Parathyroid adenoma (tissue), 2 donors: ENCODE results near the gene PGBD2.
A peak's percentile ranks its signal among the peaks of the same experiment; 100 is the strongest.

Experiments used
- H2AFZ ChIP-seq: fragments of 300-600 bp; sonication (generic); one replicate; pipeline ENCODE4 v1.7.0; 2017; ENCODE audit warnings: antibody characterized with exemption, mild to moderate bottlenecking
- H3K27ac ChIP-seq: fragments of 300-600 bp; sonication (generic); one replicate; pipeline ENCODE4 v1.7.0; 2017
- H3K27me3 ChIP-seq: fragments of 300-600 bp; sonication (generic); one replicate; pipeline ENCODE4 v1.7.0; 2017; ENCODE audit warnings: low read length; ENCODE audit not compliant: control insufficient read depth, insufficient read depth
- H3K36me3 ChIP-seq: fragments of 300-600 bp; sonication (generic); one replicate; pipeline ENCODE4 v1.7.0; 2017; ENCODE audit warnings: low read length; ENCODE audit not compliant: control insufficient read depth, insufficient read depth
- H3K4me1 ChIP-seq: fragments of 300-600 bp; sonication (generic); one replicate; pipeline ENCODE4 v1.7.0; 2017; ENCODE audit warnings: control low read depth
- H3K4me2 ChIP-seq: fragments of 300-600 bp; sonication (generic); one replicate; pipeline ENCODE4 v1.7.0; 2017; ENCODE audit warnings: low read length
- H3K4me3 ChIP-seq: fragments of 300-600 bp; sonication (generic); one replicate; pipeline ENCODE4 v1.7.0; 2017; ENCODE audit warnings: low read depth, low read length
- H3K79me2 ChIP-seq: fragments of 300-600 bp; sonication (generic); one replicate; pipeline ENCODE4 v1.7.0; 2017; ENCODE audit warnings: control low read depth
- H3K9ac ChIP-seq: fragments of 300-600 bp; sonication (generic); one replicate; pipeline ENCODE4 v1.7.0; 2017; ENCODE audit warnings: mild to moderate bottlenecking
- H3K9me3 ChIP-seq: fragments of 300-600 bp; sonication (generic); one replicate; pipeline ENCODE4 v1.7.0; 2017; ENCODE audit warnings: low read length; ENCODE audit not compliant: control insufficient read depth
- TF ChIP-seq, protein P1 (sequence below): fragments of 300-600 bp; sonication (generic); IDR thresholded peaks from one replicate; pipeline ENCODE4 v1.7.0; 2017; ENCODE audit warnings: antibody characterized with exemption, mild to moderate bottlenecking
- donor health status: primary hyperparathyroidism.

The PGBD2 gene

DNA sequence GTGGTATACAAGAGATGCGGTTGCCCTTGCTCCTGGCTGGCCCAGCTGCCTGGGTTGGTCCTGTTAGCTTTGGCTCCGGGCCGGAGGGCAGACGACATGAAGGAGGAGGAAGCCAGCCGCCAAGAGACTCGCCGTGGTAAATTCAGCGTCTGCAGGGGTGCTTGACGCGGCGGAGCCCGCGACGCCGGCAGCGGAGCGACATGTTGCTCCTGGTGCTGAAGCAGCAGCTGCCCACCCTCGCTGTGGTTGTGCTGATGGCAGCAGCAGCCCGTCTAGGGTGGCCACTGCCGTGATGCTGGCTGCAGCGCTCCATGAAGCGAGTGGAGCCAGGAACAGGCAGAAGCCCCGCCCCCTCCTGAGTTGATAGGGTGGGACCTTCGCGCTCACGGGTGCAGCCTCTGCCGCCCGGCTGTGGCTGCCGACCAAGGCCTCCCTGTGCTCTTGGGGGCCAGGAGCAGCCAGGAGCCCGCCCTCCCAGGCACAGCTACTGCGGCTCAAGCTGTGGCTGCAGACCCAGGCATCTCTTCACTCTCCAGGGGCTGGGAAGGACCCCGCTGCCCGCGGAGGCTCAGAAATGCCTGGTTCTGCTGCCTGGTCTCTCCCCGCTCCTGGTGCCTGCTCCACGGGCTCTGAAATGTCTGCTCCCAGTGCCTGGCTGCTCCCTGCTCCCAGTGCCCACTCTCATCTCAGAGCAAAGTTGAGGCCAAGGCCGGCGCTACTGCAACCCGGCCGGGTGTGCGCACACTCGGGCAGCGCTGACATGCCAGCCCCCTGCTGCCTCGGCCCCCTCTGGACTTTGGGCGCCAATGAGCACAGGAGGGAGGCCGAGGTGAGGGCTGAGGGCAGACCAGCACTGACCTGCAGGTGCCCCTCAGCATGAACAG is 42.8 kb upstream of the PGBD2 start:
- H3K9me3 ChIP-seq: no peaks in the 10 kb centered on the region

GRCh38 chr1:248871837-248872401 is 34.1 kb upstream of the PGBD2 start:
- H3K27me3 ChIP-seq: no peaks in the 10 kb centered on the region
- no peak overlapping the region for H3K9ac ChIP-seq
- TF ChIP-seq, protein P1, sequence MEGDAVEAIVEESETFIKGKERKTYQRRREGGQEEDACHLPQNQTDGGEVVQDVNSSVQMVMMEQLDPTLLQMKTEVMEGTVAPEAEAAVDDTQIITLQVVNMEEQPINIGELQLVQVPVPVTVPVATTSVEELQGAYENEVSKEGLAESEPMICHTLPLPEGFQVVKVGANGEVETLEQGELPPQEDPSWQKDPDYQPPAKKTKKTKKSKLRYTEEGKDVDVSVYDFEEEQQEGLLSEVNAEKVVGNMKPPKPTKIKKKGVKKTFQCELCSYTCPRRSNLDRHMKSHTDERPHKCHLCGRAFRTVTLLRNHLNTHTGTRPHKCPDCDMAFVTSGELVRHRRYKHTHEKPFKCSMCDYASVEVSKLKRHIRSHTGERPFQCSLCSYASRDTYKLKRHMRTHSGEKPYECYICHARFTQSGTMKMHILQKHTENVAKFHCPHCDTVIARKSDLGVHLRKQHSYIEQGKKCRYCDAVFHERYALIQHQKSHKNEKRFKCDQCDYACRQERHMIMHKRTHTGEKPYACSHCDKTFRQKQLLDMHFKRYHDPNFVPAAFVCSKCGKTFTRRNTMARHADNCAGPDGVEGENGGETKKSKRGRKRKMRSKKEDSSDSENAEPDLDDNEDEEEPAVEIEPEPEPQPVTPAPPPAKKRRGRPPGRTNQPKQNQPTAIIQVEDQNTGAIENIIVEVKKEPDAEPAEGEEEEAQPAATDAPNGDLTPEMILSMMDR: no peak
- no peaks in the 10 kb centered on the region for H3K9me3 ChIP-seq
- no peaks in the 10 kb centered on the region for H3K79me2 ChIP-seq
- no peak overlapping the region for H3K27ac ChIP-seq
- H2AFZ ChIP-seq: peak overlapping the region; percentile 42
- H3K4me1 ChIP-seq: no peaks in the 10 kb centered on the region
- no peak overlapping the region for H3K4me3 ChIP-seq
- H3K4me2 ChIP-seq: no peak overlapping the region
- no peaks in the 10 kb centered on the region for H3K36me3 ChIP-seq

More for the DNA sequence above, 42.8 kb upstream of the PGBD2 start:
- TF ChIP-seq, protein P1: no peak
- peak overlapping the region; percentile 59 for H3K4me3 ChIP-seq
- H3K9ac ChIP-seq: no peak overlapping the region
- no peaks in the 10 kb centered on the region for H3K27me3 ChIP-seq
- H3K79me2 ChIP-seq: no peaks in the 10 kb centered on the region
- peak overlapping the region; percentile 93 for H2AFZ ChIP-seq
- peaks cover 3% of the 10 kb centered on the region for H3K4me1 ChIP-seq
- peak overlapping the region; percentile 41 for H3K27ac ChIP-seq
- H3K4me2 ChIP-seq: peak overlapping the region; percentile 91
- no peaks in the 10 kb centered on the region for H3K36me3 ChIP-seq

GRCh38 chr1:248872752-248873408 is 33.2 kb upstream of the PGBD2 start:
- Histone ChIP-seq H3K36me3 (no peaks in the 10 kb centered on the region), H3K9ac (peak overlapping the region; percentile 13), H3K4me3 (peak overlapping the region; percentile 73), H3K9me3 (no peaks in the 10 kb centered on the region), H3K27ac (peak overlapping the region; percentile 90), H3K4me2 (peak overlapping the region; percentile 81), H2AFZ (peak overlapping the region; percentile 96), H3K27me3 (no peaks in the 10 kb centered on the region), H3K4me1 (no peaks in the 10 kb centered on the region), H3K79me2 (no peaks in the 10 kb centered on the region)
- TF ChIP-seq, protein P1: no peak

DNA sequence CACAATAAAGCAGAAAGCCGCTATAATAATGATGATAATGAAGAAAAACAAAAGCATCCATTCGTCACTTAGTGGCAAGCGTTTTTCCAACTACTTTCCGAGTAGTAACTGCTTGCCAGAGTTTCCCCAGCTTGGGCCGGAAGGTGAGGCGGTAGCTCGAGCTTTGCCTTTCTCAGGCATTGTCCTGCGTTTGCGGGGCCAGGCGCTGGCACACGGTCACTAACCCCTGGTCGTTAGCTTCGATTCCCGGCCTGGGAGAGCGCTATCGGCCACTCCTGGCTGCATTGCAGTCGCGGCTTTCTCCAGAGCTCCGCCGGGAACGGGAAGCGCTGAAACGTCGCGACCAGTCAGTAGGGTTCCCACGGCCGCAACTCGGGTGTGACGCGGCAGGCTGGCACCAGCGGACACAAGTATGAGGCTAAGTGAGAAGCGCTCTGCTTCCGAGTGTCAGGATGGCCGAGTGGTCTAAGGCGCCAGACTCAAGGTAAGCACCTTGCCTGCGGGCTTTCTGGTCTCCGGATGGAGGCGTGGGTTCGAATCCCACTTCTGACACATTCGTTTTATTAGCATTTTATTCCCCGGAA is 32.5 kb upstream of the PGBD2 start:
- Histone ChIP-seq H3K9me3 (no peaks in the 10 kb centered on the region), H3K4me1 (no peaks in the 10 kb centered on the region), H3K4me2 (peak overlapping the region; percentile 81), H3K36me3 (no peaks in the 10 kb centered on the region), H2AFZ (peak overlapping the region; percentile 96), H3K79me2 (no peaks in the 10 kb centered on the region), H3K27ac (peak overlapping the region; percentile 90), H3K9ac (peak overlapping the region; percentile 13), H3K27me3 (no peaks in the 10 kb centered on the region), H3K4me3 (peak overlapping the region; percentile 73)
- TF ChIP-seq, protein P1: no peak
